ENCODE results near the gene PPOX. TPM values are rescaled to one million over a fixed set of nuclear protein-coding genes. Genes with fewer than 3 reads are reported as not detected.

Gene PPOX
- total and polyA plus RNA-seq, 11 donors, result 9.7 to 24.3 (median 13.7) TPM

GRCh38 chr1:161192476-161193465 lies 26.5 kb downstream of the PPOX start:
- DNase-seq, result peak in 4 of 5 donors; percentile 57 to 70 (median 68)
- Histone ChIP-seq H3K27ac (peak overlapping the region in 6 of 12 donors; percentile 3 to 98 (median 62)), H3K27me3 (no peaks in the 10 kb centered on the region), H3K36me3 (peaks cover 0 to 51% (median 7%) of the 10 kb centered on the region in 9 donors), H3K4me1 (peaks cover 0 to 73% (median 32%) of the 10 kb centered on the region in 12 donors), H3K9me3 (no peaks in the 10 kb centered on the region), H3K4me3 (peak overlapping the region in 3 of 12 donors; percentile 56 to 62 (median 60))
- ATAC-seq, result peak; percentile 30 to 62 (median 50)
- intact Hi-C loops (cut with DNase I), result loop anchor here in 4 of 10 donors (1.0 to 10.0 kb wide), 4 partner anchors 32 to 192 kb away; partner anchors contain the start of gene TOMM40L (in 1 of the 4)
- TF ChIP-seq CTCF (IDR thresholded peaks at IDR 0.05), result peak; percentile 80 to 92 (median 87)
- TF ChIP-seq POLR2A (IDR thresholded peaks at IDR 0.05), result no peak
- 42 to 52% (median 49%) methylated on average over 14 to 15 of the region's 15 CpGs for WGBS, 4 donors

- Histone ChIP-seq H3K36me3 (peaks cover 0 to 51% (median 7%) of the 10 kb centered on the region in 9 donors), H3K27me3 (no peaks in the 10 kb centered on the region), H3K27ac (peak overlapping the region in 6 of 12 donors; percentile 1 to 98 (median 68)), H3K4me1 (peaks cover 0 to 68% (median 41%) of the 10 kb centered on the region in 12 donors), H3K4me3 (peak overlapping the region in 3 of 12 donors; percentile 56 to 62 (median 60)), H3K9me3 (no peaks in the 10 kb centered on the region)
- peak in 1 of 5 donors; percentile 58 for DNase-seq
- no peak for ATAC-seq
- 73 to 86% (median 76%) methylated on average over 9 to 21 of the region's 21 CpGs for WGBS, 4 donors
- intact Hi-C loops (cut with DNase I), result loop anchor here in 4 of 10 donors (5.0 to 10.0 kb wide), 3 partner anchors 34 to 191 kb away; partner anchors contain the start of gene TOMM40L (in 1 of the 4)
- TF ChIP-seq POLR2A (IDR thresholded peaks at IDR 0.05) (no peak), CTCF (IDR thresholded peaks at IDR 0.05) (no peak)
Observed at GRCh38 chr1:161193561-161194235, 27.5 kb downstream of the PPOX start.

- WGBS, 4 donors, result 71 to 82% (median 78%) methylated on average over 4 of the region's 4 CpGs
- Histone ChIP-seq H3K4me1 (peaks cover 0 to 76% (median 56%) of the 10 kb centered on the region in 12 donors), H3K36me3 (peaks cover 0 to 51% (median 7%) of the 10 kb centered on the region in 9 donors), H3K27ac (peak overlapping the region in 5 of 12 donors; percentile 1 to 98 (median 81)), H3K4me3 (peak overlapping the region in 9 of 12 donors; percentile 3 to 62 (median 22)), H3K27me3 (no peaks in the 10 kb centered on the region), H3K9me3 (no peaks in the 10 kb centered on the region)
- TF ChIP-seq POLR2A (IDR thresholded peaks at IDR 0.05) (no peak), CTCF (IDR thresholded peaks at IDR 0.05) (no peak)
- intact Hi-C loops (cut with DNase I), result loop anchor here in 1 of 10 donors (10.0 kb wide), 1 partner anchor 190 kb away; no protein-coding TSS in a partner anchor
- ATAC-seq (no peak), DNase-seq (no peak)
Observed at GRCh38 chr1:161195171-161195570, 28.9 kb downstream of the PPOX start.
